GM21423 (cell line): ENCODE results near the gene NEB.

Experiments
- ATAC-seq: cut with Tn5 transposase; IDR thresholded peaks from one replicate; pipeline ENCODE4 v1.9.1; 2021; ENCODE audit warnings: mild to moderate bottlenecking, moderate library complexity; ENCODE audit not compliant: unreplicated experiment

Gene NEB, protein sequence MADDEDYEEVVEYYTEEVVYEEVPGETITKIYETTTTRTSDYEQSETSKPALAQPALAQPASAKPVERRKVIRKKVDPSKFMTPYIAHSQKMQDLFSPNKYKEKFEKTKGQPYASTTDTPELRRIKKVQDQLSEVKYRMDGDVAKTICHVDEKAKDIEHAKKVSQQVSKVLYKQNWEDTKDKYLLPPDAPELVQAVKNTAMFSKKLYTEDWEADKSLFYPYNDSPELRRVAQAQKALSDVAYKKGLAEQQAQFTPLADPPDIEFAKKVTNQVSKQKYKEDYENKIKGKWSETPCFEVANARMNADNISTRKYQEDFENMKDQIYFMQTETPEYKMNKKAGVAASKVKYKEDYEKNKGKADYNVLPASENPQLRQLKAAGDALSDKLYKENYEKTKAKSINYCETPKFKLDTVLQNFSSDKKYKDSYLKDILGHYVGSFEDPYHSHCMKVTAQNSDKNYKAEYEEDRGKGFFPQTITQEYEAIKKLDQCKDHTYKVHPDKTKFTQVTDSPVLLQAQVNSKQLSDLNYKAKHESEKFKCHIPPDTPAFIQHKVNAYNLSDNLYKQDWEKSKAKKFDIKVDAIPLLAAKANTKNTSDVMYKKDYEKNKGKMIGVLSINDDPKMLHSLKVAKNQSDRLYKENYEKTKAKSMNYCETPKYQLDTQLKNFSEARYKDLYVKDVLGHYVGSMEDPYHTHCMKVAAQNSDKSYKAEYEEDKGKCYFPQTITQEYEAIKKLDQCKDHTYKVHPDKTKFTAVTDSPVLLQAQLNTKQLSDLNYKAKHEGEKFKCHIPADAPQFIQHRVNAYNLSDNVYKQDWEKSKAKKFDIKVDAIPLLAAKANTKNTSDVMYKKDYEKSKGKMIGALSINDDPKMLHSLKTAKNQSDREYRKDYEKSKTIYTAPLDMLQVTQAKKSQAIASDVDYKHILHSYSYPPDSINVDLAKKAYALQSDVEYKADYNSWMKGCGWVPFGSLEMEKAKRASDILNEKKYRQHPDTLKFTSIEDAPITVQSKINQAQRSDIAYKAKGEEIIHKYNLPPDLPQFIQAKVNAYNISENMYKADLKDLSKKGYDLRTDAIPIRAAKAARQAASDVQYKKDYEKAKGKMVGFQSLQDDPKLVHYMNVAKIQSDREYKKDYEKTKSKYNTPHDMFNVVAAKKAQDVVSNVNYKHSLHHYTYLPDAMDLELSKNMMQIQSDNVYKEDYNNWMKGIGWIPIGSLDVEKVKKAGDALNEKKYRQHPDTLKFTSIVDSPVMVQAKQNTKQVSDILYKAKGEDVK (N-terminal part only)

DNA sequence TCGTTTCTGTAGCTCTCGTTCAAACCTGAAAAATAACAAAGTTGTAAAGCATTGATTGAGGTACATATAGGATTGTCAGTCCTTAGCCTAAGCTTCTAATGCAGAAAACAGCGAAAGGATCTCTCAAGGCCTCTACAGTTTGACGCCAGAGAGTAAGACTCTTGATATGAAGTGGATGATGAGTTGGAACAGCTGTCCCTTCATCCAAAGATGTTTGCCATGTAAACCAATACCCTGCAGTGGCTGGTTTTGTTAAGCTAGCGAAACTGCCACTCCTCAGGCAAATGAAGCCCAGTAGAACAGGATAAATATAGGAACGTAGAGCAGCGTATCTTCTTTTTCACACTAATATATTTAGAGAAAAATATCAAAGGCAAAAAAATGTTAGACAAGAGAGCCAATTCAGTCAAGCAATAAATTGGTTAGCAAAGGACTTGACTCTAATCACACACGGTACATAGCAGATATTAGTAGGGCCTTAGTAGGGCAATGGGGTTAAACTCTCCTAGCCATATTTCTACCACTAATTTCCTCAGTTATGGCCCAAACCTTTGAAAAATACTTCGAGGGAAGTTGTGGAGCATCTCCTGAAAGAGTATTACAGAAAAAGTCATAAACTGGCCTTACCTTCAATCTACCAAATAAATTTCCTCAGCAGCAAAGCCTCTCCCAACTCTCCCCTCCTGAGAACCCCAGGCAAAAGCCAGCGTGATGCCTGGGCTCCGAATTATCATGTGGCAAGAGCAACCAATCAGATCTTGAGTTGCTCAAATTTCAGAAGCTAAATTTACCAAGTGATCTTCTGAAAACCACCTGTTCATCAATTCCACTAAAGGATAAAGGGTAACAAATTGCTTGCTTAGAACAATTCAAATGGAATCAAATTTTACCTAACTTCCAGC is at the start of gene NEB:
NEB (minus strand) TSS at position 706 of the 902 bp plus-strand sequence. CDS start 1,320 bp downstream, outside the sequence.
- no peak for ATAC-seq

DNA sequence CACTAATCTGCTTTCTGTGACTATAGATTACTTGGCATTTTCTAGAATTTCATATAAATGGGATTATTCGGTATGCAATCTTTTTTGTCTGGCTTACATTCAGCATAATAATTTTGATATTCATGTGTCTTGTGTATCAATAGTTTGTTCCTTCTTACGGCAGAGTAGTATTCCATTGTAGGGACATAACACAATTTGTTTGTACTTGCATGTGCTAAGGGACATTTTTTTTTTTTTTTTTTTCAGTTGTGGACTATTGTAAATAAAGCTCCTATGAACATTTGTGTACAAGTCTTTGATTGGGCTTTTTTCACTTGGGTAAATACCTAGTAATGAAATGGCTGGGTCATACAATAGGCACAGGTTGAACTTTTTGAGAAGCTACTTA is 48.9 kb upstream of the NEB start:
- no peak for ATAC-seq

DNA sequence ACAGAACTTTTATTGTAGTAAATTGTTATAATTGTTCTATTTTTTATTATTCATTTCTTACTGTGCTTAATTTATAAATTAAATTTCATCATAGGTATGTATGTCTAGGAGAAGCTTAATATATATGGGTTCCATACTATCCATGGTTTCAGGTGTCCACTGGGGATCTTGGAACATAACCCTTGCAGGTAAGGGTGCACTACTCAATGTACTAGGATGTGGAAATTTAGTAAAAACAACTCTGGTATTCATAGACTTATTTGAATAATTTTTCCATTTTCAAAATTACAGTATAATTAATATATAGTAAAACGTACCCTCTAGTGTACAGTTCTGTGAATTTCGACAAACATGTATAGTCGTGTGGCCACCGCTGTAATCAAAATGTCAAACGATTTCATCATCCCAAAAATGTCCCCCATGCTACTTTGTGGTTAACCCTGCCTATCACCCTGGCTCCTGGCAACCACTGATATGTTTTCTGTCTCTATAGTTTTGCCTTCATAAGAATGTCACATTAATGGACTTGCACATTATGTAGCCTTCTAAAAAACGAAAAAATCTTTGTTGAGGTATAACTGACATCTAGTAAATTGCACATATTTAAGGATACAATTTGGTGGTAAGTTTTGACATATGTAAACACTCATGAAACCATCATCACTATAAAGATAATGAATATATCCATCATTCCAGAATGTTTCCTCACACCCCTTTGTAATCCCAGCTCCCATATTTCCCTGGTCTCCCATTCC is 48.3 kb upstream of the NEB start:
- no peak for ATAC-seq

DNA sequence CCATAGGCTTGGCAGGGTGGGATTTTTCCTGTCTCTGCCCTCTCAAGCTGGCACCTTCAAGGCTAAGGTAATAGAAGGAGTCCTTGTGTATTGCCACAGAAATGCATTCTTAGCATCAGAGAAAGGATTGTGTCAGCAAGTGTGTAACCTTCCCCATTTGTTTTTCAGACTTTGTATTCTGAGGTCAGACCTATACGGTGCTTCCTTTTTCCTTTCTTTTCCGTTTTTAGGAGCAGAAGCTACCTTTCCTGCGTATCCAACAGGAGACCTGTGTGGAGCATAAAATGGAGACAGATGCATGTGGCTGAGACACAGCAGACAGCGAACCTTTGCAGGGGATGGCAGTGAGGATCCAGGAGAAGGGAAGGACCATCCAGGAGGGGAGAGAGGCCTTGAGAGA is 47.4 kb upstream of the NEB start:
- ATAC-seq = no peak

DNA sequence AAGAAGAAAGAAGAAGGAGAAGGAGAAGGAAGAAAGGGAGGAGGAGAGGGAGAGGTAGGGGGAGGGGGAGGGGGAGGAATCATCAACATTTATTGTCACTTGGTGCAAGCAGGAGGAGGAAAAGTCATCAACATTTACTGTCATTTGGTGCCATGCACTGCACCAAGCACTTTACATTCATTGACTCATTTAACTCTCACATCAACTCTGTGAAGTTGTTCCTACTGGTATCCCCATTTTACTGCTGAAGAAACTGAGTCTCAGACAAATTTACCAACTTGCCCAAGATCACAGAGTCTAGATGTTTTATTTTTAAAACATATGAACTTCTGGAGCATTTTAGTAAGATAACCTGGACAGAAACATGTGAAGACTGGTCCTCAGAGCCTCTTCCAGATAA is 46.7 kb upstream of the NEB start:
- no peak for ATAC-seq

DNA sequence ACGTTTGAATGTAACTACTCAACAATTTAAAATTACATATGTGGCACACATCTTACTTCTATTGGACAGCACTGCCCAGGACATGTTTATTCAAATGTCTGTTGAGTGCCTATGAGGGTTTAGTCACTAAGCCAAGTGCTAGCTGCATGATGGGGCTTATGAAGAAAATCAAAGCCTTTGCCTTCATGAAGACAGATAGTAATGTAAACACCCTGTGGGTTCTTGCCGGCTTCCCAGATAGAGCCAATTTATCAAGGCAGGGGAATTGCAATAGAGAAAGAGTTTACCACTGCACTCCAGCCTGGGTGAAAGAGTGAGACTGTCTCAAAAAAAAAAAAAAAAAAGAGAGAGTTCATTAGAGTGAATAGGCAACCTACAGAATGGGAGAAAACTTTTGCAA is 43.7 kb upstream of the NEB start:
- no peak for ATAC-seq

DNA sequence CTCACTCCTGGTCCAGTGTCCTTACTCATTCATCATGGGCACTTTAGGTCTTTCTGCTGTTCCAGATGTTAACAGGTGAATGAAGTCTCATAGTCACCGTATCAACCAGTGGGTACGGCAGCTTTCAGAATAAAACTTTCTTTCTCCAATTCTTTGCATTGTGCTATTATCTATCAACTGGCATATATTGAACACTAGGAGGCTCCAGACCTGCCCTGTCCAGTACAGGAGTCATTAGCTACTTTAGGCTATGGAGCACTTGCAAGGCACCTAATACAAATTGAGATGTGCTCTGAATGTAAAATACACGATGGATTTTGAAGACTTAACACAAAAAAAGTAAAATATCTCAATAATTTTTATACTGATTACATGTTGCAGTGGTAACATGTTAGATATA is 43.2 kb upstream of the NEB start:
- ATAC-seq = no peak

DNA sequence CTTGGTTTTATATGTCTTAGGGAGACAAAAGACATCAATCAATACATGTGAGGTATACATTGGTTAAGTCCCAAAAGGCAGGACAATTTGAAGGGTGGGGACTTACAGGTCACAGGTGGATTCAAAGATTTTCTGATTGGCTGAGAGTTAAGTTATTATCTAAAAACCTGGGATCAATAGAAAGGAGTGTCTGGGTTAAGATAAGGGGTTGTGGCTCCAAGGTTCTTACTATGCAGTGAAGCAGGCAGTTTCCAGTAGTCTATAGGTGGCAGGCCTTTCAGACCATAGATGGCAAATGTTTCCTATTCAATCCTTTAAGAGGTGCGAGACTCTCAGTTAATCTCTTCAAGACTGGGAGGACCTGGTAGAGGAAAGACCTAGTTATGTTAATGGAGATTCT is 42.1 kb upstream of the NEB start:
- no peak for ATAC-seq

DNA sequence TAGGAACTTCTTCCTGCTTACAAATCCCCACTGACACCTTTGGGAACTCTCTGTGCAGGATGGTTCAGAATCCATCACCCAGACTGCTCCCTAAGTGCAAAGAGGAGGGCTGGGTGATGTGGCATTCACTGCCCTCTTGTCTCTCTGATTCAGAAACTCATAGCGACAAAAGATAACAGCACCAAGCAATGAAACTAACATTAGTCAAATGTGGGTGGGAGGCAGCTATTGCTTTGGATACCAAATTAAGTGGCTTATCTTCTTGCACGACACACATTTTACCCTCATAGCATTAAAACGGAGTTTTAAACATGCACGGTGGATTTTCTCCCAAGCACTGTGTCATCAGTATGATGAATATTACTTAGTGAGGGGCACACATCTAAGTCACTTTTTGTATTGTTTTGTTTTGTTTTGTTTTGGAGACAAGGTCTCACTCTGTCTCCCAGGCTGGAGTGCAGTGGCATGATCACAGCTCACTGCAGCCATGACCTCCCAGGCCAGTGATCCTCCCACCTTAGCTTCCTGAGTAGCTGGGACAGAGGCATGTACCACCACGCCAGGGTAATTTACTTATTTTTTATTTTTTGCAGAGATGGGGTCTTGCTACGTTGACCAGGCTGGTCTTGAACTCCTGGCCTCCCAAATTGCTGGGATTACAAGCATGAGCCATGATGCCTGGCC is 40.9 kb upstream of the NEB start:
- no peak for ATAC-seq

DNA sequence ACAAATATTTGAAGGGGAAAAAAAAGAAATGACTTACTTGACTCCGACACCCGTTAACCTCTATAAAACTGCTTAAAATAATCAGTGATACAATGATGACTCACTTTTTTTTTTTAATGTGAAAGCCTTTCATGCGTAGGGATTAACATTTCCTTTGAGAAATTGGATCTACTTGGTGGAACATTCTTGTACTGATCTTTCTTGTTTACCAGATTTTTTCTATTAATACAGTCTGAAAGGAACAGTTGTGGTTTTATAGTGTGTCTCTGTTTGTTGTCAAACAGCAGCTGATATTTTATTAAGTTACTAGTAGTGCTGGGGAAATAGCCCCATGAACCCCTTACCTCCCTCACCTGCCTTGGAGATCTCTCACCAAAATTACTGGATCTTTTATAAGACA is 40.2 kb upstream of the NEB start:
- ATAC-seq = no peak

DNA sequence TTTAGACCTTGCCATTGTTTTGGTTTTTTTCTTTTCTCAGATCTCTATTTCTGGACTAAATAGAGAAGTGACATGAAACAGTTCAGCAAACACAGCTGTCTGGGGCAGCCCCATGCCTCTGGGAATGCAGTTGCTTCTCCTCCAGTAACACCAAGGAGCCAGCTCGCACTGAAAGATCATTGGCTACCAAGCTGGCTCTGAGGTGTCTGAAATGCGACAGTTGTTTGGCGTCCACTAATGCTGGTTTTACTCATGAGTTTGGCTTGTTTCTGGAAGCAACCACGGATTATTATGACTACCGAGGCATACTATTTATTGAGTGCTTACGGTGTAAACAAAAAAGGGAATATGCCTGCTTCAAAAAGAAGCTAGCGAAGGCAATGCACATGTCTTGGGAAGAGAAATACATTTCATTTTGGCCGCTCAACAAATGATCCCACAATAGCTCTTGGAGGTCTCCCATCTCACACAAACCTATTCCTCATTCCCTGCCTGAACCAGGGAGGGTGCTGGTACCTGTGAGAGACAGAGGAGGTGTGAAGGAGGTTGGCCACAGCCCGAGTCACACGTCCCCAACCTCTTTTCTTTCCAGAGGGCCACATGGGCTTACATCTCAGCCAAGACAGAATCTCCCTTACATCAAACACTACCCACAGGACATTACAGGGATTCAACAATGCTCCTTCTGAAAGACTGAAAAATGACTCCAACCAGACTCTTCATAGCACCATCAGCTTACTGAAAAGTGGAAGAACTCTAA is 37.5 kb upstream of the NEB start:
- ATAC-seq = peak; percentile 96

DNA sequence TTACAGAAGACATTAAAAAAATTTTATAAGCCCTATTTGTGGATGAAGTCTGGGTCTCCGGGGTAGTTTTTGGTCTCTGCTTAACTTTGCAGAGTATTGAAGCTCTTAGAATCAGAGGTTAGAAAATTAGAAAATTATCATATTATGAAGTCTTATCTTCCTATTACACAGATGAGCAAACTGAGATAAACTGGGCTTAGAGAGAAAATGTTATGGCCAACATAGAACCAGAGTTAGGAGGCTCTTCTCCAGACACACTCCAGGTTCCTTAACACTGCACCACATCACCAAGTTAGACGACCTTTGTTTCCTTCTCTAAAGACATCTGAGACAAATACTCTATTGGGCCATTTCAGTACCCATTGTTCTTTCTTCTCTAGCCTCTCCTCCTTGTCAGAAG is 36.7 kb upstream of the NEB start:
- no peak for ATAC-seq

DNA sequence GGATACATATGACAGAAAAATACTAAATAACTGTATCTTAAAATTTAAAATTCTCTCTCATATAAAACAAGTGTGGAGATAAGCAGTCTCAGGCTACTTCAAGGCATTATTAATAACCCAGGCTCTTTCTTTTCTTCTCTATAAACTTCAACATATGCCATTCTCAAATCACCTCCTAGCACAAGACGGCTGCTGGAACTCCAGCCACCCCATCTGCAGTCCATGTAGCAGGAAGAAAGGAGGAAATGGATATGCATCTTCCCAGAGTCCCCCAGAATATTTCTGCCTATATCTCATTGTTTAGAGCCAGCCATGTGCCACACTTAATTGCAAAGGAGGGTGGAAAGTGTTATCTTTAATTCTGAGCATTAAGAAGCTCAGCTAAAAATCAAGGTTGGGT is 35.3 kb upstream of the NEB start:
- ATAC-seq = no peak

DNA sequence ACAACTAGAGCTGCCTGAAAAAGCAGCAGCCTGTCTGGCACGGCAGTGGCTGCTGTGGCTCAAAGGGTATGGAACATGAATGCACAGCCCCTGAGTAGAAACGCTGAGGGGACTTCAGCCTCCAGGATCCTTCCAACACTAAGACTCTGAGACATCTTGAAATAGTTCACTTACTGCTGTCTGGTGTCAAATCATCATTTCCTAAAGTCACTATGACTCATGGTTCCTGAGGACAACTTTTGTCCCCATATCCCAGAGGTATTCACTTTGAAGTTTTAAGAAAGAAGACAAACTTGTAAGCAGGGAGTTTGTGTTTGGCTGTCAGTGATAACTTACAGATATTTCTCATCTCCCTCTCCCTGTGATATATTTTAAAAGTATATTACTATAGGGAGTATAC is 33.3 kb upstream of the NEB start:
- ATAC-seq = no peak

DNA sequence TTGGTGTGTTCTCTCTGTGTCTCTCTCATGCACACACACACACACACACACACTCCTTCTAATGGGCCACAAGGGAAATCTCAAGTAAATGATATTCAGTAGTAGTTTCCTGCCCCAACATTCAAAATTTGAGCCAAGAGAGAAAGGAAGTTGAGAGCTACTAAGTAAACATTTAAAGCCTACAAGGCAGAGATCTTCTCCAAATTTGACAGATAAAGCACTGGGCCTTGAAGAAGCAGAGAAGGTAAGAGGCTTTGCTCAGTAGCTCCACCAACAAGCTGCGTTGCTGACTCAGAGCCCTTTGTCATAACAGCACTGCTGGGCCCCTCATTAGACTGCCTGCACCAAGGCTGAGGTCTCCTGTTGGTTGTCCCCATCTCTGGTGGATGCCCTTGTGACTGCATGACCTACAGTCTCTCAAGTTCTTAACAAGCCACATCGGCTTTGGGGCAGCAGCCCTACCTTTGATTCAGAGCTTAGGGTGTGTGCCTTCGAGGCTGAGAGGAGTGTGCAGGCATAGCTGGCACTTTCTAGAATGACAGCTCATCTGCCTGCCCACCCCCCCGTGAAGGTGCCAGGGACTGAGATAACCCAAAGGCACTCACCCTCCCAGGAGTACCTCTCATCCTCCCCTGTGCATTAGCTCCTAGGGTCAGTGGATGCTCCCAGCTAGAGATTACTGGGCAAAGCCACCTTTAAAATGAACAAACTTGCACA is 32.3 kb upstream of the NEB start:
- peak; percentile 42 for ATAC-seq

DNA sequence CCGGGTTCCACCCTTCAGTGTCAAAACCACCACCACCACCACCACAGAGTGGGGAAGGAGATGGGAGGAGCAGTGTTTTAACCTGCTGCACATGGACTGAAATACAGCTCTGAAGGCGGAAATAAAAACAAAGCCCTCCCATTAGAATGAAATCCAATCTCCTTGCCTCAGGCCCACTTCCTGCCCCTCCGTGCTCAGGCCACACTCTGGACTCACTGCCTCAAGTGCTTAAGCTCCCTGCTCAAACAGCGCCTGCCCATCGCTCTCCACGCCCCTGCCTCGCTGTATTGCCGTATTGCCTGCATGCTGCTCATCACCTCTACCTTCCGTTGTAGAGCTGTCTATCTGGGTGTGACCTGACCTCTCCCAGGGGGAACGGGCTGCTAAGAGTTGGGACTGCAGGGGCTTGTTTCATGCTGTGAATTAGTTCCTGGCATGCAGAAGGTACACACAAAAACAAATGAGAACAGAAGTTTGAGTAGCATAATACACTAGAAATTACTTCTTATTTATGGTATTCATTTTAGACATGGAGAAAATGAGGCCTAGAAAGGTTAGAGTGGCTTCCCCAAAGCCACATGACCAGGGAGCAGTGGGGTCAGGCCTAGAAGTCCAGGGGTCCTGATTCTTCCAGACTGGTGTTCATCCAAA is 31.6 kb upstream of the NEB start:
- ATAC-seq = peak; percentile 28

DNA sequence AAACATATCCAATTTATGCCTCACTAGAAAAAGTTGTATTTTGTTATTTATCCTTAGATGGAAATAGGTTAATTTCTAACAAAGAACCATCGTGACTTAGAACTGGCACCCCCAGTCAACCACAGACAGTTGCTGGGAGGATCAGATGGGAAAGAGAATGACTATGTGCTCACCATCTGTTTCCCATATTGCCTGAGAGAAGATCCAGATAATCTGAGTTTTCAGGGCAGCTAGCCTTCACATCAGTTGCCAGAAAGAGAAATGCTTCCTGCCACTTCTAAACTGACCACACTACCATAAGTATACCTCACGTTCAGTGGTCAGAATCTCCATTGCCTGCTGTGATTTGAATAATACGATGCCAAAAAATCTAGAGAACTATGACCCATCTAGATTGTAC is 28.4 kb upstream of the NEB start:
- no peak for ATAC-seq
